Choroid plexus epithelial cell (primary cell): ENCODE data around the gene GPR32.
"Not testable (repeated sequence)": the region's sequence is repeated elsewhere in the genome, so short reads cannot be mapped to it uniquely, and the experiment has no call there.

ENCODE experiments used
- DNase-seq: peaks from one replicate; pipeline ENCODE4 v3.0.0-alpha.2; 2010; ENCODE audit warnings: low read depth
- H3K4me3 ChIP-seq: 2 replicates; pipeline ENCODE4 v1.5.1; 2011; ENCODE audit warnings: low read depth, mild to moderate bottlenecking, control low read depth, low read length, moderate library complexity
- TF ChIP-seq, protein P1 (sequence below): conservative IDR thresholded peaks from 2 replicates; pipeline ENCODE4 v1.5.1; 2011; ENCODE audit warnings: low read depth, mild to moderate bottlenecking, control low read depth, inconsistent platforms, low read length, moderate library complexity

Gene GPR32

DNA sequence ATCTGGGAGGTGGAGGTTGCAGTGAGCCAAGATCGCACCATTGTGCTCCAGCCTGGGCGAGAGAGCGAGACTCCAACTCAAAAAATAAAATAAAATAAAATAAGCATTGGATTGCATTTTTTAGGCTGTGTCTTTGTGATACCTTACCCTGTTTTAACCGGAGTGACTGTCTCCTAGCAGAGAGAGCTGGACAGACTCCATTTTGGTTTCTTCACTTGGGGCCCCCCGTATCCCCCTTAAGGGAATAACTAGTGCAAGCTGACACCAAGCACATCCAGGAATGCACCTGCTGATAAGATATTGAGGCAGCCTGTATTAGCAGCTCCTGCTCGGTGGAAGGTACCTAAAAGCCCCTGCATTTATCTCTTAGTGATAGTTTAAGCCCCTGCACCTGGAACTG, 20.8 kb upstream of the GPR32 start:
- DNase-seq = no peak
- TF ChIP-seq, protein P1, sequence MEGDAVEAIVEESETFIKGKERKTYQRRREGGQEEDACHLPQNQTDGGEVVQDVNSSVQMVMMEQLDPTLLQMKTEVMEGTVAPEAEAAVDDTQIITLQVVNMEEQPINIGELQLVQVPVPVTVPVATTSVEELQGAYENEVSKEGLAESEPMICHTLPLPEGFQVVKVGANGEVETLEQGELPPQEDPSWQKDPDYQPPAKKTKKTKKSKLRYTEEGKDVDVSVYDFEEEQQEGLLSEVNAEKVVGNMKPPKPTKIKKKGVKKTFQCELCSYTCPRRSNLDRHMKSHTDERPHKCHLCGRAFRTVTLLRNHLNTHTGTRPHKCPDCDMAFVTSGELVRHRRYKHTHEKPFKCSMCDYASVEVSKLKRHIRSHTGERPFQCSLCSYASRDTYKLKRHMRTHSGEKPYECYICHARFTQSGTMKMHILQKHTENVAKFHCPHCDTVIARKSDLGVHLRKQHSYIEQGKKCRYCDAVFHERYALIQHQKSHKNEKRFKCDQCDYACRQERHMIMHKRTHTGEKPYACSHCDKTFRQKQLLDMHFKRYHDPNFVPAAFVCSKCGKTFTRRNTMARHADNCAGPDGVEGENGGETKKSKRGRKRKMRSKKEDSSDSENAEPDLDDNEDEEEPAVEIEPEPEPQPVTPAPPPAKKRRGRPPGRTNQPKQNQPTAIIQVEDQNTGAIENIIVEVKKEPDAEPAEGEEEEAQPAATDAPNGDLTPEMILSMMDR = no peak
- no peak overlapping the region for H3K4me3 ChIP-seq

DNA sequence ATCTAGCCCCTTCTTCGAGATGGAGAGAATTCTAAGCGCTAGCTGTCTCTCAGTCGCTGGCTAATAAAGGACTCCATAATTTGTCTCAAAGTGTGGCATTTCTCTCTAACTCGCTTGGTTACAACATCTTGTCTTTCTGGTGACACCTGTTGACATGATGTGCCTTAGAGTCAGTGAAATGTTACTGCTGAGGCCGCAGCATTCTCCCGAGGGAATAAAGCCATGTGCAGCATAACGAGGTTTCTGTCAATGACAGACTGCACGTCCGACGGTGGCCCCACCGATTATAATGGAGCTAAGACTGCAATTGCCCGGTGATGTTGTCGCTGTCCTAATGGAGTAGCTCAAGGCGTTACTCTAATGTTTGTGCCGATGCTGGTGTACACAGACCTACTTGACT, 20.3 kb upstream of the GPR32 start:
- no peak for DNase-seq
- TF ChIP-seq, protein P1 = no peak
- no peak overlapping the region for H3K4me3 ChIP-seq

DNA sequence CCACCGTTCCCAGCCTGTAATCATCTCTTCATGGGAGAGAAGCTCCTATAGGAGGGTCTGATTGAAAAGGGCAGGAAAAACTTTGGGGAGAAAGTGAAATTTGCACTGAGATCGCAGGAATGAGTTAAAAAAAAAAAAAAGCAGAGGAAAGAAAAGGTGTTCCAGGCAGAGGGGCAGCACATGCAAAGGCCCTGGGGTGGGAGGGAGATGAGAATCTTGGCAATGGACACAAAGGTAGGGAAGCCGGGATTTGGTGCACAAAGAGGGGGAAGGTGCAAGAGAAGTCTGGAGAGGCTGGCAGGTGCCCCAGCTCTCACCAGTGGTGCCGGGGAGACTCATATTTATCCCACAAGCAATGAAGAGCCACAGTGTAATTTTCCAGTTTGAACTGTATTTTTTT, 16.4 kb upstream of the GPR32 start:
- H3K4me3 ChIP-seq = no peak overlapping the region
- DNase-seq = no peak
- TF ChIP-seq, protein P1 = no peak

DNA sequence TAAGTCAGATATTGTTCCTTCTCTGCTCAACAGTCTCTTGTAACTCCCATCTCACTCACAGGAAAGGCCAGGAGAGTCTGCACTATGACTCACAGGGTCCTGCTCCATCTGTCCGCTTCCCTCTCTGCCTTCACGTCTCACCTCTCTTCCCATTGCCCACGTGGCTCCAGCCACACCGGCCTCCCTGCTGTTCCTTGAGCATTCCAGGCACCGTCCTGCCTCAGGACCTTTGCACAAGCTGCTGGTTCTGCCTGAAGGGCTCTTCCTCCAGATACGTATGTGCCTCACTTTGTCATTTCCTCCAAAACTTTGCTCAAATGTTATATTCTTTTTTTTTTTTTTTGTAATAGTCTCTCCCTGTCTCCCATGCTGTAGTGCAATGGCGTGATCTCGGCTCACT, 14.0 kb upstream of the GPR32 start:
- DNase-seq, H3K4me3 ChIP-seq: not testable (repeated sequence)

DNA sequence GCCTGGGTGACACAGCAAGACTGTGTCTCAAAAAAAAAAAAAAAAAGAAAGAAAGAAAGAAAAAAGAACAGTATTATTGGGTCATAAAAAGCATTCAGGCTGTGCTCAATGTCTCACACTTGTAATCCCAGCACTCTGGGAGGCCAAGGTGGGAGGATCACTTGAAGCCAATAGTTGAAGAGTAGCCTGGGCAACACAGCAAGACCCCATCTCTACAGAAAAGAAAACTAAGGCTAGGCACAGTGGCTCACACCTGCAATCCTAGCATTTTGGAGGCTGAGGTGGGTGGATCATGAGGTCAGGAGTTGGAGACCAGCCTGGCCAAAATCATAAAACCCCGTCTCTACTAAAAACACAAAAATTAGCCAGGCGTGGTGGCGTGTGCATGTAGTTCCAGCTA, 12.6 kb upstream of the GPR32 start:
- not testable (repeated sequence) for DNase-seq, H3K4me3 ChIP-seq

DNA sequence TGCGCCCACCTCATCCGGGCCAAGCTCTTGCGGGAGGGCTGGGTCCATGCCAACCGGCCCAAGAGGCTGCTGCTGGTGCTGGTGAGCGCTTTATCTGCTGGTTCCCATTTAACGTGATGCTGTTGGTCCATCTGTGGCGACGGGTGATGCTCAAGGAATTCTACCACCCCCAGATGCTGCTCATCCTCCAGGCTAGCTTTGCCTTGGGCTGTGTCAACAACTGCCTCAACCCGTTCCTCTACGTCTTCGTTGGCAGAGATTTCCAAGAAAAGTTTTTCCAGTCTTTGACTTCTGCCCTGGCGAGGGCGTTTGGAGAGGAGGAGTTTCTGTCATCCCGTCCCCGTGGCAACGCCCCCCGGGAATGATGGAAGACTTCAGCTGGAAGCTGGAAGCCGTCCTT, 11.2 kb upstream of the GPR32 start:
- H3K4me3 ChIP-seq, DNase-seq: not testable (repeated sequence)

DNA sequence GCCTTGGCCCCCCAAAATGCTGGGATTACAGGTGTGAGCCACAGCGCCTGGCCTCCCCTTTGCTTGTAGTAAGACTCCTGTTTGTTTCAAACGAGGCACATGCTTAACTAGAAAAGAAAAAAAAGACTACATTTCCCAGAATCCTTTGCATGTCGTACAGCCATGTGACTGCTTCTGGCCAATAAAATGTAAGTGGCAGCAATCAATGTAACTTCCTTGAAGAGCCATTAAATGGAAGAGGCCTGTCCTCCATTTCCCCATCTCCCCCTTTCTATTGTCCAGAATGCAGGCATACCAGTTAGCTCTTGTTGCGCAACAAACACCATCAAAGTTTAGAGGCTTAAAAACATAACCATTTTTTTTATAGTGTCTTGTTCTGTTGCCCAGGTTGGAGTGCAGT, 10.4 kb upstream of the GPR32 start:
- TF ChIP-seq, protein P1 = no peak
- DNase-seq = peak; percentile 30

DNA sequence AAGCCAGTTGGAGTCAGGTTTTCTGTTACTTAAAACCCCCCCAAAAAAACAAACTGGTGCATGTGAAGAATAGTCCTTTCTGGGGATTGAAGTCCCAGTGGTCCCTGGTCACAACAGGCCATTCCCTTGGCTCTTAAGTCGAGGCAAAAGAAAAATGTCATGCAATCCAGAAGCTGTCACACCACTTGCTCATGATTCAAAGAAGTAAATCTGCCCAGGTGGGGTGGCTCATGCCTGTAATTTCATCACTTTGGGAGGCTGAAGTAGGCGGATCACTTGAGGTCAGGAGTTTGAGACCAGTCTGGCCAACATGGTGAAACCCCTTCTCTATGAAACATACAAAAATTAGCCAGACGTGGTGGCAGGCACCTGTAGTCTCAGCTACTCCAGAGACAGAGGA, 8.8 kb upstream of the GPR32 start:
- not testable (repeated sequence) for DNase-seq, H3K4me3 ChIP-seq

More for the DNA sequence above, 10.4 kb upstream of the GPR32 start:
- no peak overlapping the region for H3K4me3 ChIP-seq

DNA sequence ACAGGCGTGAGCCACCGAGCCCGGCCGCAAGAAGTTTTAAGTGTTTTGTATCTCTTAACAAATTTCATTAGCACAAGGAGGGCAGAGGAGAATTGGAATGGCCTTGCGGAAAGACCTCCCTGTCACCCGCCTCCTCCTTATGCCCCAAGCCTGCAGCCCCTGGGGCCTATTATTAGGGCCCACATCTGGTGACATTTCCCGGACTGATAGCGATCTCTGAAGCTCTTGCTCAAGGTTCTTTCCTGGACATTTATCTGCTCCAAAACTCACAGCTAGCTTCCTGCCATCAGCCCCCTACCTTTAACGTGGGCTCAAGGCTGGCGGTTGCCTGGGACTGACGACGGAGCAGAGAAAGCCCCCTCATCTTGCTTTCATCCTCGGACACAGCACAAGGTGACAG, 6.7 kb upstream of the GPR32 start:
- DNase-seq, H3K4me3 ChIP-seq: not testable (repeated sequence)

DNA sequence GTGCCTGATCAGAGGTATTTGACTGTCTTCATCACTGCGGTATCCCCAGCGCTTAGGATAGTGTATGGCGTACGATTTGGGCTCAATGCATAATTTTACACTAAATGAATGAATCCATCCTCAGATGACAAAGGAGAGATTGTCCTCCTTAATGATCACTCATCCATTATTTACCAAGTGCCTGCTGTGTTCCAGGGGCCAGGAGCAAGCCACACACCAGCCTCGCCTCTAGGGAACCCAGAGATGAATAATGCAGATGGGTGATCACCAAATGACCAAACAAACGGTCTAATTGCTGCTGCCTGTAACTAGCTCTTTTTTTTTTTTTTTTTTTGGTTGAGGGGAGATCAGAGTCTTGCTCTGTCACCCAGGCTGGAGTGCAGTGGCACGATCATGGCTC, 5.9 kb upstream of the GPR32 start:
- no peak for DNase-seq
- no peak overlapping the region for H3K4me3 ChIP-seq
- TF ChIP-seq, protein P1 = no peak

DNA sequence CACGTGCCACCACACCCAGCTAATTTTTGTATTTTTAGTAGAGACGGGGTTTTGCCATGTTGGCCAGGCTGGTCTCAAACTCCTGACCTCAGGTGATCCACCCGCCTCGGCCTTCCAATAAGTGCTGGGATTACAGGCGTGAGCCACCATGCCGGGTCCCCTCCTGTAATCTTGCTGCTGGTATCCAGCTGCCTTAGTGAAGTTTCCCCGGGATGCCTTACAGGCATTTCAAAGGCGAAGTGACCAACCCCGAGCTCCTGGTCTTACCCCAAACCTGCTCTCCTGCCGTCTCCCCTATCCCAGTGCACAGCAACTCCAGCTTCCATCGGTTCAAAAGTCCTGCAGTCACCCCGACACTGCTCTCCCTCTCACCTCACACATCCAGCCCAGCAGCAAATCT, 3.5 kb upstream of the GPR32 start:
- not testable (repeated sequence) for H3K4me3 ChIP-seq, DNase-seq

DNA sequence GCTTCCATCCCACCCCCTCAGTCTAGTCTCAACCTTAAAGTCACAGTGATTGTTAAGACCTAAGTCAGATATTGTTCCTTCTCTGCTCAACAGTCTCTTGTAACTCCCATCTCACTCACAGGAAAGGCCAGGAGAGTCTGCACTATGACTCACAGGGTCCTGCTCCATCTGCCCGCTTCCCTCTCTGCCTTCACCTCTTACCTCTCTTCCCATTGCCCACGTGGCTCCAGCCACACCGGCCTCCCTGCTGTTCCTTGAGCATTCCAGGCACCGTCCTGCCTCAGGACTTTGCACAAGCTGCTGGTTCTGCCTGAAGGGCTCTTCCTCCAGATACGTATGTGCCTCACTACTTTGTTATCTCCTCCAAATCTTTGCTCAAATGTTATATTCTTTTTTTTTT, 3.0 kb upstream of the GPR32 start:
- not testable (repeated sequence) for H3K4me3 ChIP-seq, DNase-seq
